ENCODE results near the gene ASTN2. TPM values are rescaled to one million over a fixed set of nuclear protein-coding genes. Genes with fewer than 3 reads are reported as not detected.
A peak's percentile ranks its signal among the peaks of the same experiment; 100 is the strongest.

The ASTN2 gene
- total and polyA plus RNA-seq, 9 of the 15 experiments (the other 6 are each of a cell fraction or from before 2014, with no cell fraction given), result 0.56 to 3.5 (median 1.9) TPM

DNA sequence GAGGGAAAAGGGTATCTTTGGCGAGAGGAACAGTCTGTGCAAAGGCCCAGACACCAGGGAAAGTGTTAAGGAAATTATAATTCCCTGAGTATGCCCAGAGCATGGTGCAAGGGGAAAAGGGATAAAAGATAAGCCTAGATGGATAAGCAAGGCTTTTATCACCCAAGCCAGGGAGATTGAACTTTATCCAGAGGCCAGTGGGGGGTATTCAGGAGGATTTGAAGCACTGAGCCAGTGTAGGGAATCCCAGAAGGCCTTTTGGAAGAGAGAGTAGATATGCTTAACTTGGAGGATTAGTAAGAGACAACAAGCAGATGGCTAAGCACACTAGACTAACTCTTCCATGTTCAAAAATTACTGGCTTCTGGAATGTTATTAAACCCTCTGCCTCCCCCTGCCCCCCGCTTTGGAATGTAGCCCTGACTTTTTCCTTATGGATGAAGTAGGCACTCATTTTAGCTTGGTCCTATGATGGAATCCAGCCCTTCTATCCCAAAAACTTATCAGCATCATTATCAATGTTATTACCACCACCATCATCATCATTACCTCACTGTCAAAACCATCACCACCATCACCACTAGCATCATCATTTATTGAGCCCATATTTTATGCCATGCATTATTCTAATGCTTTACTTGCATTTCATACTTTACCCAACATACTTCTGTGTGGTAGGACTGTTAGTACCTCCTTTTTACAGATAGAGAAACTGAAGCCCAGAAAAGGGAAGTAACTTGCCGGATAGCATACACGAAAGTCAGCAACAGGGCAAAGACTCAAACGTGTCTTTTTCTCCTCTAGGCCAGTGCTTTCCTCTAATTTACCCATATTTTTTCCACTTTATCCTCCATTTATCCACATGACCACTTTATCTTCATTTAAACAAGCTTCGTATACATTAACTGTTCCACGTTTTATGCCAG lies 1024.3 kb downstream of the ASTN2 start (continued):
- peak; percentile 28; the same call in 1 of the 2 replicates for TF ChIP-seq PTRF (tag; IDR thresholded peaks at IDR 0.05)
- TF ChIP-seq, protein P1, sequence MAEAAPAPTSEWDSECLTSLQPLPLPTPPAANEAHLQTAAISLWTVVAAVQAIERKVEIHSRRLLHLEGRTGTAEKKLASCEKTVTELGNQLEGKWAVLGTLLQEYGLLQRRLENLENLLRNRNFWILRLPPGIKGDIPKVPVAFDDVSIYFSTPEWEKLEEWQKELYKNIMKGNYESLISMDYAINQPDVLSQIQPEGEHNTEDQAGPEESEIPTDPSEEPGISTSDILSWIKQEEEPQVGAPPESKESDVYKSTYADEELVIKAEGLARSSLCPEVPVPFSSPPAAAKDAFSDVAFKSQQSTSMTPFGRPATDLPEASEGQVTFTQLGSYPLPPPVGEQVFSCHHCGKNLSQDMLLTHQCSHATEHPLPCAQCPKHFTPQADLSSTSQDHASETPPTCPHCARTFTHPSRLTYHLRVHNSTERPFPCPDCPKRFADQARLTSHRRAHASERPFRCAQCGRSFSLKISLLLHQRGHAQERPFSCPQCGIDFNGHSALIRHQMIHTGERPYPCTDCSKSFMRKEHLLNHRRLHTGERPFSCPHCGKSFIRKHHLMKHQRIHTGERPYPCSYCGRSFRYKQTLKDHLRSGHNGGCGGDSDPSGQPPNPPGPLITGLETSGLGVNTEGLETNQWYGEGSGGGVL (CRISPR knock-in tag; IDR thresholded peaks at IDR 0.05), result no peak
- TF ChIP-seq ZNF436 (CRISPR knock-in tag; IDR thresholded peaks at IDR 0.05), result no peak
- no peak for TF ChIP-seq ZFPM2 (CRISPR knock-in tag; IDR thresholded peaks at IDR 0.05)
- TF ChIP-seq, protein P2, sequence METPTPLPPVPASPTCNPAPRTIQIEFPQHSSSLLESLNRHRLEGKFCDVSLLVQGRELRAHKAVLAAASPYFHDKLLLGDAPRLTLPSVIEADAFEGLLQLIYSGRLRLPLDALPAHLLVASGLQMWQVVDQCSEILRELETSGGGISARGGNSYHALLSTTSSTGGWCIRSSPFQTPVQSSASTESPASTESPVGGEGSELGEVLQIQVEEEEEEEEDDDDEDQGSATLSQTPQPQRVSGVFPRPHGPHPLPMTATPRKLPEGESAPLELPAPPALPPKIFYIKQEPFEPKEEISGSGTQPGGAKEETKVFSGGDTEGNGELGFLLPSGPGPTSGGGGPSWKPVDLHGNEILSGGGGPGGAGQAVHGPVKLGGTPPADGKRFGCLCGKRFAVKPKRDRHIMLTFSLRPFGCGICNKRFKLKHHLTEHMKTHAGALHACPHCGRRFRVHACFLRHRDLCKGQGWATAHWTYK (CRISPR knock-in tag; IDR thresholded peaks at IDR 0.05), result no peak
- TF ChIP-seq, protein P3, sequence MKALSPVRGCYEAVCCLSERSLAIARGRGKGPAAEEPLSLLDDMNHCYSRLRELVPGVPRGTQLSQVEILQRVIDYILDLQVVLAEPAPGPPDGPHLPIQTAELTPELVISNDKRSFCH (CRISPR knock-in tag; IDR thresholded peaks at IDR 0.05), result no peak
- TF ChIP-seq, protein P3 (tag; IDR thresholded peaks at IDR 0.05), result no peak
- TF ChIP-seq L3MBTL2 (IDR thresholded peaks at IDR 0.05), result peak; percentile 20; the same call in 1 of the 2 replicates
- no peak for TF ChIP-seq HDAC2 (IDR thresholded peaks at IDR 0.05)
- TF ChIP-seq, protein P4, sequence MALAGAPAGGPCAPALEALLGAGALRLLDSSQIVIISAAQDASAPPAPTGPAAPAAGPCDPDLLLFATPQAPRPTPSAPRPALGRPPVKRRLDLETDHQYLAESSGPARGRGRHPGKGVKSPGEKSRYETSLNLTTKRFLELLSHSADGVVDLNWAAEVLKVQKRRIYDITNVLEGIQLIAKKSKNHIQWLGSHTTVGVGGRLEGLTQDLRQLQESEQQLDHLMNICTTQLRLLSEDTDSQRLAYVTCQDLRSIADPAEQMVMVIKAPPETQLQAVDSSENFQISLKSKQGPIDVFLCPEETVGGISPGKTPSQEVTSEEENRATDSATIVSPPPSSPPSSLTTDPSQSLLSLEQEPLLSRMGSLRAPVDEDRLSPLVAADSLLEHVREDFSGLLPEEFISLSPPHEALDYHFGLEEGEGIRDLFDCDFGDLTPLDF (CRISPR knock-in tag; IDR thresholded peaks at IDR 0.05), result no peak
- TF ChIP-seq ZNF589 (CRISPR knock-in tag; IDR thresholded peaks at IDR 0.05; ENCODE audit: low read depth), result peak; percentile 37; the same call in 1 of the 2 replicates
- TF ChIP-seq EZH2 (IDR thresholded peaks at IDR 0.05; ENCODE audit: borderline replicate concordance, low read depth, low read length), result no peak
- TF ChIP-seq, protein P5, sequence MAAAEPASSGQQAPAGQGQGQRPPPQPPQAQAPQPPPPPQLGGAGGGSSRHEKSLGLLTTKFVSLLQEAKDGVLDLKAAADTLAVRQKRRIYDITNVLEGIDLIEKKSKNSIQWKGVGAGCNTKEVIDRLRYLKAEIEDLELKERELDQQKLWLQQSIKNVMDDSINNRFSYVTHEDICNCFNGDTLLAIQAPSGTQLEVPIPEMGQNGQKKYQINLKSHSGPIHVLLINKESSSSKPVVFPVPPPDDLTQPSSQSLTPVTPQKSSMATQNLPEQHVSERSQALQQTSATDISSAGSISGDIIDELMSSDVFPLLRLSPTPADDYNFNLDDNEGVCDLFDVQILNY (CRISPR knock-in tag; IDR thresholded peaks at IDR 0.05), result no peak
- TF ChIP-seq SMARCA4 (IDR thresholded peaks at IDR 0.05), result 0 out of 2 replicates have a peak, but pooled peaks have one; percentile 7
- TF ChIP-seq SNRNP70 (optimal IDR thresholded peaks at IDR 0.05; ENCODE audit: low read depth, low read length), result no peak
- peak; percentile 31; the same call in 1 of the 2 replicates for TF ChIP-seq C11orf30 (IDR thresholded peaks at IDR 0.05; ENCODE audit: low read depth)
- TF ChIP-seq, protein P6, sequence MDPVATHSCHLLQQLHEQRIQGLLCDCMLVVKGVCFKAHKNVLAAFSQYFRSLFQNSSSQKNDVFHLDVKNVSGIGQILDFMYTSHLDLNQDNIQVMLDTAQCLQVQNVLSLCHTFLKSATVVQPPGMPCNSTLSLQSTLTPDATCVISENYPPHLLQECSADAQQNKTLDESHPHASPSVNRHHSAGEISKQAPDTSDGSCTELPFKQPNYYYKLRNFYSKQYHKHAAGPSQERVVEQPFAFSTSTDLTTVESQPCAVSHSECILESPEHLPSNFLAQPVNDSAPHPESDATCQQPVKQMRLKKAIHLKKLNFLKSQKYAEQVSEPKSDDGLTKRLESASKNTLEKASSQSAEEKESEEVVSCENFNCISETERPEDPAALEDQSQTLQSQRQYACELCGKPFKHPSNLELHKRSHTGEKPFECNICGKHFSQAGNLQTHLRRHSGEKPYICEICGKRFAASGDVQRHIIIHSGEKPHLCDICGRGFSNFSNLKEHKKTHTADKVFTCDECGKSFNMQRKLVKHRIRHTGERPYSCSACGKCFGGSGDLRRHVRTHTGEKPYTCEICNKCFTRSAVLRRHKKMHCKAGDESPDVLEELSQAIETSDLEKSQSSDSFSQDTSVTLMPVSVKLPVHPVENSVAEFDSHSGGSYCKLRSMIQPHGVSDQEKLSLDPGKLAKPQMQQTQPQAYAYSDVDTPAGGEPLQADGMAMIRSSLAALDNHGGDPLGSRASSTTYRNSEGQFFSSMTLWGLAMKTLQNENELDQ (CRISPR knock-in tag; IDR thresholded peaks at IDR 0.05; ENCODE audit: borderline replicate concordance), result no peak
- TF ChIP-seq MAFK (IDR thresholded peaks at IDR 0.05; ENCODE audit: low read length), result no peak
- 0 out of 2 replicates have a peak, but pooled peaks have one; percentile 14 for TF ChIP-seq ZNF197 (CRISPR knock-in tag; IDR thresholded peaks at IDR 0.05; ENCODE audit: low read depth)

Data from K562 (cell line).